Common myeloid progenitor, CD34-positive (primary cell): ENCODE results near the gene PCLO.

Experiments
- CTCF ChIA-PET: fragments of 350-600 bp; sonication (Branson Sonifier 250); formaldehyde crosslinking; loops from one replicate; lab custom pipeline; 2021; ENCODE audit warnings: antibody characterized with exemption; lab: Charles Lee
- POLR2A ChIA-PET: fragments of 350-600 bp; sonication (Branson Sonifier 250); formaldehyde crosslinking; loops from one replicate; lab custom pipeline; 2021; ENCODE audit warnings: antibody characterized with exemption; lab: Charles Lee
- DNase-seq, 3 donors: peaks; one replicate each; pipeline versions ENCODE4 v3.0.0 to v3.0.0-alpha.2; 2013
- H3K27ac ChIP-seq, 2 experiments: 1 replicate in 1 of 2; 2 replicates in 1 of 2; pipeline ENCODE4 v1.7.0; 2013; ENCODE audit warnings: inconsistent platforms in 2 of 2, low read length in 2 of 2, mild to moderate bottlenecking in 2 of 2, low read depth in 1 of 2, moderate library complexity in 1 of 2; ENCODE audit not compliant: severe bottlenecking in 2 of 2, insufficient read depth in 1 of 2, poor library complexity in 1 of 2
- H3K27me3 ChIP-seq, 5 experiments: replicated peaks in 2 of 5; 1 replicate in 3 of 5; 2 replicates in 2 of 5; pipeline versions ENCODE4 v1.6.1 to v1.7.0; 2013; ENCODE audit warnings: low read length in 4 of 5, mild to moderate bottlenecking in 2 of 5, moderate library complexity in 2 of 5, inconsistent platforms in 1 of 5; ENCODE audit not compliant: insufficient read depth in 5 of 5, control insufficient read depth in 4 of 5
- H3K36me3 ChIP-seq, 4 experiments: 1 replicate in 2 of 4; 2 replicates in 2 of 4; pipeline versions ENCODE4 v1.6.1 to v1.7.0; 2013; ENCODE audit warnings: low read length in 3 of 4, control low read depth in 1 of 4, mild to moderate bottlenecking in 1 of 4; ENCODE audit not compliant: control insufficient read depth in 4 of 4, insufficient read depth in 4 of 4
- H3K4me1 ChIP-seq, 4 experiments: 1 replicate in 3 of 4; 2 replicates in 1 of 4; pipeline versions ENCODE4 v1.6.1 to v1.7.1; 2013; ENCODE audit warnings: low read length in 3 of 4, mild to moderate bottlenecking in 3 of 4, control low read depth in 1 of 4, inconsistent platforms in 1 of 4, moderate library complexity in 1 of 4; ENCODE audit not compliant: control insufficient read depth in 4 of 4, insufficient read depth in 4 of 4; ENCODE audit errors: control extremely low read depth in 1 of 4
- H3K4me3 ChIP-seq, 7 experiments: 1 replicate in 4 of 7; 2 replicates in 3 of 7; pipeline versions ENCODE4 v1.5.1 to v1.7.0; 2013; ENCODE audit warnings: mild to moderate bottlenecking in 7 of 7, low read length in 6 of 7, moderate library complexity in 6 of 7, inconsistent platforms in 2 of 7, low read depth in 2 of 7, control low read depth in 1 of 7; ENCODE audit not compliant: insufficient read depth in 4 of 7, control insufficient read depth in 1 of 7; ENCODE audit errors: extremely low read depth in 1 of 7
- H3K9me3 ChIP-seq, 5 experiments: 1 replicate in 4 of 5; 2 replicates in 1 of 5; pipeline versions ENCODE4 v1.6.1 to v1.7.1; 2013; ENCODE audit warnings: low read length in 4 of 5, mild to moderate bottlenecking in 2 of 5, inconsistent platforms in 1 of 5, low read depth in 1 of 5, moderate library complexity in 1 of 5; ENCODE audit not compliant: control insufficient read depth in 4 of 5, insufficient read depth in 2 of 5; ENCODE audit errors: control extremely low read depth in 1 of 5
- WGBS: methylation state at CpG from one replicate; pipeline ENCODE4 v1.1.5; 2013; ENCODE audit not compliant: insufficient coverage; 5-methylcytosine and 5-hydroxymethylcytosine counted together

PCLO gene

DNA sequence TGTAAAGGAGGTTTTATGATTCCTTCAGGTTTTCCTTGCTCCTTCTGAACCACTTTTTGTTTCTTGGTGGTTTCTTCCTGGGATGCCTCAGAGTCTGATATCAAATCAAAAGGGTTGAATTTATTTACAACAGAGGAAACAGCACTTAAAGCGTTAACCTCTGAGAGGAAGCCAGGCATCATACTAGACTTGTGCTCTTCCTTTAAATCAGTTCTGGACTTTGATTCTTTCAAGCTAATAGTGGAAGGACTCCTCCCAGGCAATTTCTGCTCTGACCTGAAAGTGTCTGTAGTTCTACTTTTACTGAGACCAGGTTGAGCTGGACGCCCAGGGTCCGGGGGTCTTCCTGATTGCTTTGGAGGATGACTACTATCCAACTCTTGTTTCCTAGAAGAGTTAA lies 6.7 kb downstream of the PCLO start:
- Histone ChIP-seq H3K36me3 (no peaks in the 10 kb centered on the region), H3K9me3 (no peaks in the 10 kb centered on the region), H3K4me1 (no peaks in the 10 kb centered on the region), H3K27me3 (no peaks in the 10 kb centered on the region), H3K27ac (no peak overlapping the region), H3K4me3 (no peak overlapping the region)
- DNase-seq, result no peak
- 100% methylated on average over 1 of the region's 3 CpGs for WGBS
- ChIA-PET CTCF (no interaction called here), POLR2A (no interaction called here)

DNA sequence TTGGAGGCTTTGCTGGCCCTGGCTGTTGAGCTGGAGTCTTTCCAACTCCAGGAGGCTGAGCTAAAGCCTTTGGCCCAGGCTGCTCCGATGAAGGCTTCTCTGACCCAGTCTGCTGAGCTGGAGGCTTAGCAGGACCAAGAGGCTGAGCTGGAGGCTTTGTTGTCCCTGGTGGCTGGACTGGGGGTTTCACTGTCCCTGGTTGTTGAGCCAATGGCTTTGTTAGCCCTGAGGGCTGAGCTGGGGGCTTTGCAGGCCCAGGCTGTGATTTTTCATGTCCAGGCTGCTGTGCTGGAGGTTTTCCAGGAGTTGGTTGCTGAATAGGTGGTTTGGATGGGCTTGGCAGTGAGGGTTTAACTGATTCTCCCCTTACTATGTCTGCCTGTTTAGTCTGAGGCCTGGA lies 7.3 kb downstream of the PCLO start:
- Histone ChIP-seq H3K9me3 (no peaks in the 10 kb centered on the region), H3K27me3 (no peaks in the 10 kb centered on the region), H3K4me1 (no peaks in the 10 kb centered on the region), H3K27ac (no peak overlapping the region), H3K4me3 (no peak overlapping the region), H3K36me3 (no peaks in the 10 kb centered on the region)
- no peak for DNase-seq
- 90% methylated on average over 1 of the region's 1 CpG for WGBS
- ChIA-PET CTCF (no interaction called here), POLR2A (no interaction called here)

DNA sequence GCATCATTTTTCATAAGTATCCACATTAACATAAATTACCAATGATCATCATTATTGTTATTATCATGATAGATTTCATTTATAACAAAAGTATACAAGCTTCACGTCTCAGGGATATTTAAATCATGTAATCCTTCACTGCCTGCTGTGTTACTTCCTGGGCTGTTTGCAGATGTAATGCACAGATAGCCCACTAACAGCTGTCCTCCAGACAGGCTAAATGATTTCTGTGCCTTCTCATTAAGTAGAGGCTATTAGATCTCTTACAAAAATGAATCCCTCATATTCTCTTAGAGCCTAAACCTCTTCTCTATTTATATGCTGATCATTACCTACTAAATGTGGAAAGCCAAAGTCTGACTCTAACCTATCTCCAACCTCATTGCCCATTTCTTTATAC lies 9.3 kb downstream of the PCLO start:
- CTCF ChIA-PET, result no interaction called here
- DNase-seq, result peak in 2 of 3 donors; percentile 17 to 46
- Histone ChIP-seq H3K27me3 (no peaks in the 10 kb centered on the region), H3K9me3 (no peaks in the 10 kb centered on the region), H3K36me3 (no peaks in the 10 kb centered on the region), H3K4me1 (no peaks in the 10 kb centered on the region), H3K4me3 (no peak overlapping the region), H3K27ac (no peak overlapping the region)
- POLR2A ChIA-PET, result no interaction called here
- WGBS, result no CpG with 5 or more reads among the region's 1 CpG

DNA sequence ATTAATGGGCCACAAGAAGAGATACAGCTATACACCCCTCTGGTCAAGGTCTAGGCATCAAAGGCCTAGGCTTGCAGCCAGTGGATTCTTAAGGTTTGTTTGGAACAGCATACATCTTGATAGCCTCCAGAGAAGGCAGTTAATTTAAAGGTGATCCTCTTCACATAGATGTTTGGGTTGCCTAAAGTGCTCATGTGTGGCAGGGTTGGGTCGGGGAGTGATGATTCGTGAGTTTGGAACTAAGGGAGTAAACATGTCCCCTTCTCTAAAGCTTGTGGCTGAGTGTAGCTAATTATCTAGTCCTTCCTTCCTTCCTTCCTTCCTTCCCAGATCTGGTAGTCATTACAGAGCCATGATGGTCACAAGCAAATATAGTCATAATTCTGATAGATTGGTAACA lies 12.4 kb downstream of the PCLO start:
- Histone ChIP-seq H3K4me3 (no peak overlapping the region), H3K27ac (no peak overlapping the region), H3K27me3 (no peaks in the 10 kb centered on the region), H3K36me3 (no peaks in the 10 kb centered on the region), H3K4me1 (no peaks in the 10 kb centered on the region), H3K9me3 (no peaks in the 10 kb centered on the region)
- WGBS, result no CpG with 5 or more reads among the region's 2 CpGs
- CTCF ChIA-PET, result no interaction called here
- POLR2A ChIA-PET, result no interaction called here
- no peak for DNase-seq

DNA sequence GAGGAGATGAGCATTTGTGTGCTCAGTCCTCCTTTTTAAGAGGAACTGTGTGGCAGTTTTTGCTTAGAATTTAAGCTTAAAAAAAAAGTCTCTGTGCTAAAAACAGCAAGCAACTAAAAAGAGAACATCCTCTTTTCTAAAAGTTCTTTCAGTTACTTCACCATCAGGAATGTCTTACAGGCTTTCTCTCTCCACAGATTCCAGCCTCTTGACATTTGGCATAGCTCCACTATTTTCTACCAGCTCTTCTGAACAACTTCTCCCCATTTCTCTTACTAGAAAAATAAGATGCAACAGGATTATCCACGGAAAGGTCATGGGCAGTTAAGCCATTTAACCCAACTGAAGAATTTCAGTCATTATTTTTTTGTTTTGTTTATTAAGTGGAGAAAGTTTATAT lies 13.2 kb downstream of the PCLO start:
- Histone ChIP-seq H3K36me3 (no peaks in the 10 kb centered on the region), H3K27me3 (no peaks in the 10 kb centered on the region), H3K4me3 (no peak overlapping the region), H3K27ac (no peak overlapping the region), H3K4me1 (no peaks in the 10 kb centered on the region), H3K9me3 (no peaks in the 10 kb centered on the region)
- ChIA-PET POLR2A (no interaction called here), CTCF (no interaction called here)
- DNase-seq, result no peak
- WGBS, result no CpG with 5 or more reads among the region's 1 CpG

DNA sequence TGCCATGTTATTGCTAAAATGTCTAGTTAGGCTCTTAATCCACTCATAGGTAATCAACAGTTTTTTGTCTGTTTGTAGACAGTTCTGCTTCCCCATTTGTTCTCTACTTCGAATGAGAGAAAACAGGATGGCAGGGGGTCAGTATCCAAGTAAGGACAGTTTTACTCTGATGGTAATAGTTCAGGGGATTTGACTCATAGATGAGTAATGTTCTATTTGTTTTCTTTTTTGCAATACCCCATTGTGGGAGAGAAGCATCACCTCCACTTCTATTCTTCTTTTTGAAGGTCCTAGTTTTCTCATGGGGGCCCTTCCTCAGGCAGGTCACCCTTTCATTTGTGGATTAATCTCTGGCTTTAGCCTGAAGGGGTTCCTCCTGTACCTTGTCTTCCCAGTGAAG lies 13.9 kb downstream of the PCLO start:
- H3K9me3 ChIP-seq, result no peaks in the 10 kb centered on the region
- no peak overlapping the region for H3K27ac ChIP-seq
- no peaks in the 10 kb centered on the region for H3K4me1 ChIP-seq
- no peaks in the 10 kb centered on the region for H3K27me3 ChIP-seq
- ChIA-PET CTCF (no interaction called here), POLR2A (no interaction called here)
- 67% methylated on average over 1 of the region's 1 CpG for WGBS
- DNase-seq, result no peak
- no peak overlapping the region for H3K4me3 ChIP-seq
- no peaks in the 10 kb centered on the region for H3K36me3 ChIP-seq

DNA sequence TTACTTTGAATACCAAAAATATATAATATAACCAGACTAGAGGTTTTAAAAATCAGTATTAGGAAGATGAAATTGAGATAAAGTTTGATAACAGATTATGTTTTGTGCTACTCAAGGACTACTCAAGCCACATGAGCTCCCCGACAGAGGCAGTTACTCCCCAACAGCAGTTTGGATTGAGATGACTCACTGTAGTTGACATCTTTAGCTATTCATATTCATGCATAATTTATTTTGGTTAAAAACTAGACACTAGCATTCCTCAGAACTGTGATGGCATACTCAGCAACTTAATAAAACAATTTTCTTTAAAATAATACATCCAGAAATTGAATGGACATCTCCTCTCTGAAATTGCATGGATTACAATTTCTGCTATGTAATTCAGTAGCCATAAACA lies 19.6 kb downstream of the PCLO start:
- ChIA-PET CTCF (no interaction called here), POLR2A (no interaction called here)
- peaks cover 0 to 2% (median 0%) of the 10 kb centered on the region in 5 experiments for H3K9me3 ChIP-seq
- no peak overlapping the region for H3K4me3 ChIP-seq
- DNase-seq, result no peak
- H3K27ac ChIP-seq, result no peak overlapping the region
- WGBS, result 100% methylated on average over 1 of the region's 1 CpG
- no peaks in the 10 kb centered on the region for H3K27me3 ChIP-seq
- H3K36me3 ChIP-seq, result no peaks in the 10 kb centered on the region
- no peaks in the 10 kb centered on the region for H3K4me1 ChIP-seq
